ENCODE measurements around the gene C1QC.

The C1QC gene

DNA sequence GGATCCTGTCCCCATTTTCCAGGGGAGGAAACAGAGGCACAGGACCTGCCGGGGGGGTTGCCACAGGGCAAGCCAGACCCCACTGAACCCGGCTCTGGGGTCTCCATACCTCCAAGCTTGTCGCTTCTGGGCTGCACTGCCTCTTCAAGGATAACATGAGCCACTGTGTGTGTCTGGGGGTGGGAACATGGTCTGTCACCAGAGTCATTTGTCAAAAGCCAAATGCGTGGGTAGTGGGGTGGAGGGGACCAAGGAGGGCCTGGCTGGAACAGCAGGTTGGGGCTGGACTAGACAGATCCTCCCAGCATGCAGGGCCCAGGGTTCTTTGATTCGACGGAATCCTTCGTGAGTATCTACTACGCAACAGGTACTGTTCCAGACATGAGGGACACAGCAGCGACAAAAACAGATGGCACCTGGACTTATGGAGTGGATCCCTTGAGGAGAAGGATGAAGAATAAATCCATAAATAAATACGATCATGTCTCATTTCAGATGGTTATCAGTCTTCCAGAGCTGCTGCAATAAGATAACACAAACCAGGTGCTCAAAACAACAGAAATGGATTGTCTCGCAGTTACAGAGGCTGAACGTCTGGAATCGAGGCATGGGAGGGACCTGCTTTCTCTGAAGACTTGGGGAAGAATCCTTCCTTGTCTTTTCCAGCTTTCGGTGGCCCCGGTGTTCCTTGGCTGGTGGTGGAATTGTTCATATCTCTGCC, 38.3 kb downstream of the C1QC start:
- no peaks in the 10 kb centered on the region for H3K36me3 ChIP-seq (ENCODE audit: control insufficient read depth, insufficient read depth, low read length)
- no peak overlapping the region for H3K27ac ChIP-seq (ENCODE audit: low read depth, low read length, severe bottlenecking)
- 88 to 91% methylated on average over 9 to 10 of the region's 15 CpGs for WGBS, 2 experiments (ENCODE audit: insufficient coverage in 2 of 2)
- no peaks in the 10 kb centered on the region for H3K9me3 ChIP-seq (ENCODE audit: control insufficient read depth, low read length)
- peaks cover 12% of the 10 kb centered on the region for H3K4me1 ChIP-seq (ENCODE audit: control insufficient read depth, insufficient read depth, low read length, poor library complexity, severe bottlenecking)
- H3K4me3 ChIP-seq (ENCODE audit: extremely low read depth, insufficient read depth, low read length, poor library complexity, severe bottlenecking): no peak overlapping the region

DNA sequence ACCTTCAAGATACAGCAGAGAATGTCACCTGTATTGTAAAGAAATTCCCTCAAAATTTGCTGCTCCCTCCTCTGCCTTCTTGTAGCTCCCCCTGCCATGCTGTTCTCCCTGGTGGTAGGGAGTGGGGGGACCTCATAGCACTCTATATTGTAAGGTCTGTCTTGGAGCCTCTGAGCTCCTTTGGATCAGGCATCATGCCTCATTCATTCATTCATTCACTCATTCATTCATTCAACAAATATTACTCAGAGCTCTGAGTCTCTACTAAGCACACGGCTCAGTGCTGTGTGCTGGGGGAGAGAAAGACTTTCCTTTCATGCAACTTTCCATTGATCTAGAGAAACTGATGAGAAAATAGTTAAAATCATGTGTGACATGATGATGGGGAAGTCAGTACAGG, 40.1 kb downstream of the C1QC start:
- no CpG with 5 or more reads among the region's 1 CpG for WGBS, 2 experiments (ENCODE audit: insufficient coverage in 2 of 2)

DNA sequence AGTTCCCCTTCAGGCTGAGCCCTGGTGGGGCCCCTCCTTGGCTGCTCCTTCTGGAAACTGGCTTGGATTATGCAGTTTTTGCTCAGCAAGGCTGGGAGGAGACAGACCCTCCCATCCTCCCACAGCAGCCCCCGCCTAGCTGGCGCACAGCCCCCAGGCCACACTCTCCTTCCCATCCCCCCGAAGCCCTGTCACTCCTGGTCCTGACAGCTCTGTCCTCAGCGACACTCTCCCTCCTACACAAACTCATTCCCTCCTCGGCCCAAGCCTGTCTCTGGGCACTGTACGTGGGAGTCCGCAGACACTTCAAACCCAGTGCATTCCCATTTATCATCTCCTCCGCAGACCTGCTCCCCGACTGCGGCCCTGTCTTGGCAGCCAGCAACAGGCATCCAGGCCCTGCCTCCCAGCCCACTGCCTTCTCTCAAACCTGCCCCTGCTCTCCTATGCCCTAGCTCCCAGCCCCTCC, 42.2 kb downstream of the C1QC start:
- Histone ChIP-seq H3K36me3 (ENCODE audit: control insufficient read depth, insufficient read depth, low read length) (no peaks in the 10 kb centered on the region), H3K4me3 (ENCODE audit: extremely low read depth, insufficient read depth, low read length, poor library complexity, severe bottlenecking) (no peak overlapping the region), H3K27ac (ENCODE audit: low read depth, low read length, severe bottlenecking) (peak overlapping the region; percentile 29), H3K4me1 (ENCODE audit: control insufficient read depth, insufficient read depth, low read length, poor library complexity, severe bottlenecking) (peaks cover 12% of the 10 kb centered on the region), H3K9me3 (ENCODE audit: control insufficient read depth, low read length) (no peaks in the 10 kb centered on the region)
- WGBS, 2 experiments (ENCODE audit: insufficient coverage in 2 of 2): 56 to 58% methylated on average over 10 of the region's 10 CpGs

More for the DNA sequence above, 40.1 kb downstream of the C1QC start:
- H3K36me3 ChIP-seq (ENCODE audit: control insufficient read depth, insufficient read depth, low read length): no peaks in the 10 kb centered on the region
- no peak overlapping the region for H3K27ac ChIP-seq (ENCODE audit: low read depth, low read length, severe bottlenecking)
- no peaks in the 10 kb centered on the region for H3K9me3 ChIP-seq (ENCODE audit: control insufficient read depth, low read length)
- peaks cover 12% of the 10 kb centered on the region for H3K4me1 ChIP-seq (ENCODE audit: control insufficient read depth, insufficient read depth, low read length, poor library complexity, severe bottlenecking)
- H3K4me3 ChIP-seq (ENCODE audit: extremely low read depth, insufficient read depth, low read length, poor library complexity, severe bottlenecking): no peak overlapping the region

DNA sequence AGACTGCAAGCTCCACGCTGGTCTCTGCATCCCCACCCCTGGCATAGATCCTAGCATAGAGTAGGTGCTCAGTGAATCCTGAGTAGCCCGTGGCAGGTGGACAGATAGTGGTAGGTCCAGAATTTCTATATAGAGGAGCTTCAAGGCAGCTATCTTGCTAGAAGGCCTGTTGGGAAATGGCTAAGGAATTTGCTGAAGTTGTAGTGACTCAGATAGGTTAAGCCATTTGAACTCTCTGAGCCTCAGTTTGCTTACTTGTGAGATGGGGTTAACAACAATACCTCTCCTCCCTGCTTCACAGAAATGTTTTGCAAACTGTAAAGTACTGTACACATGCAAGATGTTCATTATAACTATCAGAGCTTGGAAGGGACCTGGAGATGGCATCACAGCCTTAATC, 43.8 kb downstream of the C1QC start:
- no peak overlapping the region for H3K27ac ChIP-seq (ENCODE audit: low read depth, low read length, severe bottlenecking)
- H3K9me3 ChIP-seq (ENCODE audit: control insufficient read depth, low read length): no peaks in the 10 kb centered on the region
- 100% methylated on average over 1 of the region's 2 CpGs for WGBS, 2 experiments (ENCODE audit: insufficient coverage in 2 of 2)
- peaks cover 12% of the 10 kb centered on the region for H3K4me1 ChIP-seq (ENCODE audit: control insufficient read depth, insufficient read depth, low read length, poor library complexity, severe bottlenecking)
- H3K36me3 ChIP-seq (ENCODE audit: control insufficient read depth, insufficient read depth, low read length): no peaks in the 10 kb centered on the region
- no peak overlapping the region for H3K4me3 ChIP-seq (ENCODE audit: extremely low read depth, insufficient read depth, low read length, poor library complexity, severe bottlenecking)

DNA sequence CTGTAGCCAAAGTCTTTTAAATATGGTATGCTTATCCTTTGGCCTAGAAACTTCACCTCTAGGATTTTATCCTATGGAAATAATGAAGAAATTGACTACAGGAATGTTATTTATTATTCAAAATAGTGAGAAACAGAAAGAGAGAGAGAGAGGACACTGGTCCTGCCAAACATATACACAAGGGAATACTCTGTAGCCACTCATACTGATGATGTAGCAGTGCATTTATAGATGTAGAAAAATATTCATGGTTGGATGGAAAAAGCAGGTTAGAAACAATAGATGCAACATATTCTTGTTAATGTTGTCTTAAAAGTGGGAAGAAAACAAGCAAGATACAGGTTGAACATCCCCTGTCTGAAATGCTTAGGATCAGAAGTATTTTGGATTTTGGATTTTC, 45.0 kb downstream of the C1QC start:
- Histone ChIP-seq H3K4me1 (ENCODE audit: control insufficient read depth, insufficient read depth, low read length, poor library complexity, severe bottlenecking) (peaks cover 12% of the 10 kb centered on the region), H3K27ac (ENCODE audit: low read depth, low read length, severe bottlenecking) (no peak overlapping the region), H3K36me3 (ENCODE audit: control insufficient read depth, insufficient read depth, low read length) (no peaks in the 10 kb centered on the region), H3K9me3 (ENCODE audit: control insufficient read depth, low read length) (no peaks in the 10 kb centered on the region), H3K4me3 (ENCODE audit: extremely low read depth, insufficient read depth, low read length, poor library complexity, severe bottlenecking) (no peak overlapping the region)

DNA sequence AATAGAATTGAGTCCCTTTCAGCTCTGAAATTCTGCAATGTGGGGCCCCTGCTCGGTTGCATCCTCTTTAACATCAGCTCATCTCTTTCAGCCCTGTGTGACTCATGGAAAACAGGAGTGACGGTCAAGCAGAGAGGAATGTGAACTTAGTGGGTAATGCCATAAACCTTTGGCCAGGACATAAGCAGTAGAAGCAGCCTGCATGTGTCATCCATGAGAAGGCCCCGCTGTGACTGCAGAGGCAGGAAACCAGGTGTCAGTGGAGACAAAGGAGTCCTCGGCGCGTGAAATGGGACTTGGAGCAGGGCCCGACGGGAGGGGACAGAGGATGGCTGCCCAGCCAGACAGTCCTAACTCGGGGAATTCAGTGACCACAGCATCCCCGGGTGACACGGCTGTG, 46.1 kb downstream of the C1QC start:
- H3K4me3 ChIP-seq (ENCODE audit: extremely low read depth, insufficient read depth, low read length, poor library complexity, severe bottlenecking): no peak overlapping the region
- H3K36me3 ChIP-seq (ENCODE audit: control insufficient read depth, insufficient read depth, low read length): no peaks in the 10 kb centered on the region
- H3K9me3 ChIP-seq (ENCODE audit: control insufficient read depth, low read length): no peaks in the 10 kb centered on the region
- H3K4me1 ChIP-seq (ENCODE audit: control insufficient read depth, insufficient read depth, low read length, poor library complexity, severe bottlenecking): peaks cover 12% of the 10 kb centered on the region
- WGBS, 2 experiments (ENCODE audit: insufficient coverage in 2 of 2): 66 to 71% methylated on average over 8 to 9 of the region's 11 CpGs
- peak overlapping the region; percentile 18 for H3K27ac ChIP-seq (ENCODE audit: low read depth, low read length, severe bottlenecking)

DNA sequence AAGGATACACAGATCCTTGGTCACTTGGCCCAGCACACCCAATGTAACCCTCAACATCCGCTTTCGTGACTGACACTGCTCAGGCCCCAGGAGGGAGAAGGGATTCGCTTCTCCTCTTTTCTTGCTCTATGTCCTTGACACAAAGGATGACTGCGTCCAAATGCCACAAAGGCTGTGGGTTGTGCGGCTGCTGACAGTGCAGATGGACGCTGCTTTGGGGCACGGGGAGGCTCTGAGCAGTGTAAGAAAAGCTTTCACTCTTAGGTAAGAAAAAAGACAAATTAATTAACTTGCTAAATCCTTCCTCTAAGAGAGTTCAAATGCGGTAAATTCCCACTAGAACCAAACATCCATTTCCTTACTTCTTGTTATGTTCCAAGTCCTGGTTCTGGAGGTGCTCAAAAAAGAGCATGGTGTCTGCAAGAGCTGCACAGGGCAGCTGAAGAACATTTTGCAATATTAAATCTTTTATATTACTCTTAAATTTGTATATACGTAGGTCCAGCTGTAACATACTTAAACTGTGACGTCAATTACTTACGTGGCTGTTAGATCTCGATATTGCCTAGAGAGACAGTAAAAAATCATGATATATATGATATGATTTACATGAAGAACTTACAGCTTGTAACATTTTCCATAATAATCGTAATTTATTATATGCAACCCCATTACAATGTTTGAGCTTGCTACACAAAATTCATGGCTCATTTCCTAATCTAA, 47.8 kb downstream of the C1QC start:
- Histone ChIP-seq H3K4me3 (ENCODE audit: extremely low read depth, insufficient read depth, low read length, poor library complexity, severe bottlenecking) (no peak overlapping the region), H3K36me3 (ENCODE audit: control insufficient read depth, insufficient read depth, low read length) (no peaks in the 10 kb centered on the region), H3K9me3 (ENCODE audit: control insufficient read depth, low read length) (no peaks in the 10 kb centered on the region), H3K27ac (ENCODE audit: low read depth, low read length, severe bottlenecking) (no peak overlapping the region), H3K4me1 (ENCODE audit: control insufficient read depth, insufficient read depth, low read length, poor library complexity, severe bottlenecking) (no peaks in the 10 kb centered on the region)
- WGBS, 2 experiments (ENCODE audit: insufficient coverage in 2 of 2): 50 to 100% methylated on average over 1 to 2 of the region's 13 CpGs

DNA sequence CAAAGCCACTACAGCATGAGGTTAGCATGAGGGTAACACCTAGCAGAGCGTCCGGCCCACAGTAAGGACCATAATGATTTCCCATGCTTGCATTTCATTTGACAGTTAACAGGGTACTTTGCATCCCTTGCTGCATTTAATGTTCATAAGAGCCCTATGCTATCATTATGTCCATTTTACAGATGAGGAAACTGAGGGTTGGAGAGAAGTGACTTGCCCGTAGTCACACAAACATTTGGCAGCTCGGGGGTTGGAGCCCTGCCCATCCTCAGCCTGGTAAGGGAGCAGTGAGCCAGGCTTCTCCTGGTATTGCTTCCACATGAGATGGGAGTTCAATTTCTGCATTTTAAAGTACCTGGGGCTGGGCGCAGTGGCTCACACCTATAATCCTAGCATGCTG, 50.7 kb downstream of the C1QC start:
- Histone ChIP-seq H3K9me3 (ENCODE audit: control insufficient read depth, low read length) (no peaks in the 10 kb centered on the region), H3K4me1 (ENCODE audit: control insufficient read depth, insufficient read depth, low read length, poor library complexity, severe bottlenecking) (no peaks in the 10 kb centered on the region), H3K4me3 (ENCODE audit: extremely low read depth, insufficient read depth, low read length, poor library complexity, severe bottlenecking) (no peak overlapping the region), H3K27ac (ENCODE audit: low read depth, low read length, severe bottlenecking) (no peak overlapping the region), H3K36me3 (ENCODE audit: control insufficient read depth, insufficient read depth, low read length) (no peaks in the 10 kb centered on the region)
- 92 to 100% methylated on average over 3 to 5 of the region's 5 CpGs for WGBS, 2 experiments (ENCODE audit: insufficient coverage in 2 of 2)

DNA sequence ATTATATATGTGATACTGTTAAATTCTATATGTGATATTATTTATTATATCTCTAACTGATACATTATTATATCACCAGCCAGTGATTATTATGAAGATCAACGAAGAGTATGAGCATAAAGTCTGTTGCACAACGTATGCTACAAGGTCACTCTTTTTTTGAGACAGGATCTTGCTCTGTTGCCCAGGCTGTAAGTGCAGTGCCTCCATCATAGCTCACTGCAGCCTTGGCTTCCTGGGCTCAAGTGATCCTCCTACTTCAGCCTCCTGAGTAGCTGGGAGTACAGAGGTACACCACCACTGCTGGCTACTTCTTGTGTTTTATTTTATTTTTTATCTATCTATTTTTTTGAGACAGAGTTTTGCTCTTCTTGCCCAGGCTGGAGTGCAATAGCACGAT, 53.2 kb downstream of the C1QC start:
- Histone ChIP-seq H3K36me3 (ENCODE audit: control insufficient read depth, insufficient read depth, low read length) (no peaks in the 10 kb centered on the region), H3K4me3 (ENCODE audit: extremely low read depth, insufficient read depth, low read length, poor library complexity, severe bottlenecking) (no peak overlapping the region), H3K4me1 (ENCODE audit: control insufficient read depth, insufficient read depth, low read length, poor library complexity, severe bottlenecking) (no peaks in the 10 kb centered on the region), H3K9me3 (ENCODE audit: control insufficient read depth, low read length) (no peaks in the 10 kb centered on the region), H3K27ac (ENCODE audit: low read depth, low read length, severe bottlenecking) (no peak overlapping the region)
- WGBS, 2 experiments (ENCODE audit: insufficient coverage in 2 of 2): 94 to 100% methylated on average over 2 to 3 of the region's 3 CpGs

All from mesodermal cell (in vitro differentiated cells).